HepG2 (cell line): ENCODE data around the gene TST. TPM values are rescaled to one million over a fixed set of nuclear protein-coding genes. Genes with fewer than 3 reads are reported as not detected.

ENCODE experiments used
- ATAC-seq: fragments of 200-7000 bp; cut with Tn5 transposase; 3 replicates; pipeline ENCODE4 v1.9.1; 2020; ENCODE audit warnings: mild to moderate bottlenecking, moderate library complexity
- BruUV-seq: library from RNA; stranded (reverse); fragments of 400-500 nt; replicated peaks from 2 replicates; lab custom pipeline; 2021; lab: Mats Ljungman, UMichigan
- CTCF ChIA-PET: fragments of 300-600 bp; formaldehyde crosslinking; extraction: SDS; loops from one replicate; lab custom pipeline; 2021; ENCODE audit warnings: low total read pairs, inconsistent platforms, low intra/inter-chr PET ratio; lab: Yijun Ruan, JAX
- POLR2A ChIA-PET: fragments of 350-600 bp; sonication (Branson Sonifier 250); formaldehyde crosslinking; loops from one replicate; lab custom pipeline; 2020; ENCODE audit warnings: antibody characterized with exemption, inconsistent platforms; lab: Yijun Ruan, JAX
- DNase-seq: peaks from one replicate; pipeline ENCODE4 v3.0.0-alpha.2; 2015; ENCODE audit warnings: low spot score
- FAIRE-seq: peaks from 3 replicates; lab custom pipeline; 2011; peaks lifted over from hg19 to GRCh38; lab: Jason Lieb, UNC
- H2AFZ ChIP-seq: one replicate; pipeline ENCODE4 v1.6.1; 2011; ENCODE audit warnings: low read length, inconsistent platforms
- H3K27ac ChIP-seq: fragments of 300-600 bp; 3 replicates; pipeline ENCODE4 v1.8.0; 2011; ENCODE audit warnings: mixed run types, mild to moderate bottlenecking, mixed read lengths, low read length, inconsistent platforms; ENCODE audit not compliant: insufficient read depth; ENCODE audit errors: extremely low read length
- H3K27me3 ChIP-seq, 2 experiments: fragments of 200-600 bp in 1 of 2; 2 replicates in 1 of 2; 3 replicates in 1 of 2; pipeline versions ENCODE4 v1.6.0 to v1.8.0; 2011; ENCODE audit warnings: low read length in 2 of 2, mild to moderate bottlenecking in 2 of 2, moderate library complexity in 2 of 2, inconsistent platforms in 1 of 2; ENCODE audit not compliant: insufficient read depth in 2 of 2, control insufficient read depth in 1 of 2
- H3K36me3 ChIP-seq, 2 experiments: fragments of 200-600 bp in 1 of 2; replicated peaks in 1 of 2; 2 replicates in 1 of 2; 3 replicates in 1 of 2; pipeline versions ENCODE4 v1.5.1 to v1.8.0; 2011; ENCODE audit warnings: low read length in 2 of 2, inconsistent platforms in 1 of 2; ENCODE audit not compliant: insufficient read depth in 2 of 2, control insufficient read depth in 1 of 2
- H3K4me1 ChIP-seq: 2 replicates; pipeline ENCODE4 v1.5.1; 2012; ENCODE audit warnings: low read length, inconsistent platforms; ENCODE audit not compliant: insufficient read depth
- H3K4me2 ChIP-seq: 2 replicates; pipeline ENCODE4 v1.6.0; 2011; ENCODE audit warnings: low read depth, low read length, inconsistent platforms
- H3K4me3 ChIP-seq, 3 experiments: fragments of 200-600 bp in 1 of 3; sonication (generic), shearing (Covaris generic) in 1 of 3; replicated peaks in 1 of 3; 2 replicates each; pipeline ENCODE4 v1.5.1; 2011 to 2016; ENCODE audit warnings: low read length in 3 of 3, inconsistent platforms in 2 of 3, low read depth in 2 of 3, mild to moderate bottlenecking in 2 of 3, control low read depth in 1 of 3, mixed read lengths in 1 of 3; ENCODE audit not compliant: insufficient read depth in 1 of 3
- H3K79me2 ChIP-seq: one replicate; pipeline ENCODE4 v1.6.1; 2011; ENCODE audit warnings: low read length, inconsistent platforms; ENCODE audit not compliant: insufficient read depth
- H3K9ac ChIP-seq: 2 replicates; pipeline ENCODE4 v1.6.0; 2011; ENCODE audit warnings: mild to moderate bottlenecking, low read depth, low read length, inconsistent platforms; ENCODE audit not compliant: insufficient read depth
- H3K9me3 ChIP-seq: 2 replicates; pipeline ENCODE4 v1.5.1; 2012; ENCODE audit warnings: mild to moderate bottlenecking, low read length
- H4K20me1 ChIP-seq: 2 replicates; pipeline ENCODE4 v1.6.0; 2011; ENCODE audit warnings: inconsistent platforms, mild to moderate bottlenecking, low read length, moderate library complexity; ENCODE audit not compliant: insufficient read depth
- DNMT1 ChIP-seq: sonication (generic); formaldehyde crosslinking; IDR thresholded peaks from 2 replicates; pipeline ENCODE4 v1.5.1; 2020; ENCODE audit warnings: mild to moderate bottlenecking, missing genetic modification reagents
- HIVEP1 ChIP-seq: sonication (generic); formaldehyde crosslinking; IDR thresholded peaks from 2 replicates; pipeline ENCODE4 v1.4.0; 2020; ENCODE audit warnings: mild to moderate bottlenecking, missing genetic modification reagents
- KAT7 ChIP-seq: IDR thresholded peaks from 2 replicates; pipeline ENCODE4 v1.6.1; 2018; ENCODE audit warnings: borderline replicate concordance, missing compliant biosample characterization
- MIXL1 ChIP-seq: IDR thresholded peaks from 2 replicates; pipeline ENCODE4 v1.6.1; 2016
- PAWR ChIP-seq: sonication (generic); formaldehyde crosslinking; IDR thresholded peaks from 2 replicates; pipeline ENCODE4 v1.4.0; 2020; ENCODE audit warnings: missing genetic modification reagents, mild to moderate bottlenecking, borderline replicate concordance
- POLR2G ChIP-seq: fragments of 200-400 bp; formaldehyde crosslinking; IDR thresholded peaks from 2 replicates; pipeline ENCODE4 v1.6.1; 2018; ENCODE audit warnings: mild to moderate bottlenecking, low read depth, low read length, moderate library complexity
- RBFOX2 ChIP-seq: fragments of 200-400 bp; formaldehyde crosslinking; IDR thresholded peaks from 2 replicates; pipeline ENCODE4 v1.6.1; 2017; ENCODE audit warnings: low read depth, mild to moderate bottlenecking, low read length
- SOX13 ChIP-seq, 3 experiments: fragments of 450-650 bp in 1 of 3; sonication (generic) in 1 of 3; formaldehyde crosslinking in 1 of 3; IDR thresholded peaks in 2 of 3; conservative IDR thresholded peaks in 1 of 3; 2 replicates each; pipeline versions ENCODE4 v1.5.0 to v1.6.1; 2016 to 2020; ENCODE audit warnings: antibody characterized with exemption in 1 of 3, mild to moderate bottlenecking in 1 of 3, missing compliant biosample characterization in 1 of 3, missing genetic modification reagents in 1 of 3, moderate library complexity in 1 of 3
- U2AF2 ChIP-seq: fragments of 200-400 bp; formaldehyde crosslinking; IDR thresholded peaks from 2 replicates; pipeline ENCODE4 v1.6.1; 2017; ENCODE audit warnings: low read depth, mild to moderate bottlenecking, low read length
- ZNF224 ChIP-seq: sonication (generic); formaldehyde crosslinking; IDR thresholded peaks from 2 replicates; pipeline ENCODE4 v1.5.0; 2020; ENCODE audit warnings: mild to moderate bottlenecking, missing genetic modification reagents
- ZNF614 ChIP-seq: IDR thresholded peaks from 2 replicates; pipeline ENCODE4 v1.6.1; 2018; ENCODE audit warnings: missing biosample characterization, missing genetic modification reagents, inconsistent platforms, borderline replicate concordance
- ZNF816 ChIP-seq: sonication (generic); formaldehyde crosslinking; IDR thresholded peaks from 2 replicates; pipeline ENCODE4 v1.8.0; 2022; ENCODE audit warnings: missing genetic modification reagents, mild to moderate bottlenecking, borderline replicate concordance
- ZNF83 ChIP-seq: sonication (generic); formaldehyde crosslinking; IDR thresholded peaks from 2 replicates; pipeline ENCODE4 v1.4.0; 2020; ENCODE audit warnings: missing genetic modification reagents, mild to moderate bottlenecking, borderline replicate concordance
- whole genome bisulfite sequencing: methylation state at CpG from one replicate; pipeline ENCODE4 v1.1.6; 2017; ENCODE audit warnings: low lambda C conversion rate; 5-methylcytosine and 5-hydroxymethylcytosine counted together
- in situ Hi-C: cut with HindIII; loops from 2 replicates; pipeline ENCODE4 v1.10.0; 2017; ENCODE audit warnings: low pct_unique_long_range_greater_than_20kb; ENCODE audit not compliant: extremely low pct_ligation_motif_present
- intact Hi-C: fragments of 100-400 bp; cut with micrococcal nuclease; formaldehyde crosslinking; loops from one replicate; pipeline ENCODE4 v1.10.0; 2022; ENCODE audit not compliant: unreplicated experiment
- polyA plus RNA-seq, 8 experiments: library from polyadenylated mRNA; depleted of rRNA in 3 of 8; stranded (reverse) in 7 of 8; unstranded in 1 of 8; fragments of >200 nt; fragmentation: Illumina TruSeq in 4 of 8; extraction: Trizol in 4 of 8; gene quantifications; 2 replicates each; pipeline versions ENCODE4 v1.2.1 to v1.2.3, GENCODE V29; 2011 to 2016; ENCODE audit warnings: low read depth in 4 of 8, missing spikeins in 1 of 8, mixed read lengths in 1 of 8; ENCODE audit not compliant: insufficient read depth in 1 of 8
- total RNA-seq, 5 experiments: library from RNA; depleted of rRNA; stranded (reverse); fragments of >200 nt; fragmentation: Illumina TruSeq; extraction: Trizol; gene quantifications; 2 replicates each; pipeline ENCODE4 v1.2.3, GENCODE V29; 2016; ENCODE audit warnings: low read depth in 1 of 5
- TF ChIP-seq, protein P1 (sequence below): sonication (generic); formaldehyde crosslinking; IDR thresholded peaks from 2 replicates; pipeline ENCODE4 v1.5.1; 2020; ENCODE audit warnings: missing genetic modification reagents, mild to moderate bottlenecking, borderline replicate concordance
- TF ChIP-seq, protein P2 (sequence below): sonication (generic); formaldehyde crosslinking; conservative IDR thresholded peaks from 2 replicates; pipeline ENCODE4 v1.4.0; 2020; ENCODE audit warnings: missing genetic modification reagents
- TF ChIP-seq, protein P3 (sequence below): sonication (generic); formaldehyde crosslinking; IDR thresholded peaks from 2 replicates; pipeline ENCODE4 v1.9.0; 2021; ENCODE audit warnings: missing genetic modification reagents, borderline replicate concordance

Gene TST
- total and polyA plus RNA-seq, 2 of the 13 experiments (the other 11 are each of a cell fraction or from before 2014, with no cell fraction given) = 44.6 to 63.6 TPM

DNA sequence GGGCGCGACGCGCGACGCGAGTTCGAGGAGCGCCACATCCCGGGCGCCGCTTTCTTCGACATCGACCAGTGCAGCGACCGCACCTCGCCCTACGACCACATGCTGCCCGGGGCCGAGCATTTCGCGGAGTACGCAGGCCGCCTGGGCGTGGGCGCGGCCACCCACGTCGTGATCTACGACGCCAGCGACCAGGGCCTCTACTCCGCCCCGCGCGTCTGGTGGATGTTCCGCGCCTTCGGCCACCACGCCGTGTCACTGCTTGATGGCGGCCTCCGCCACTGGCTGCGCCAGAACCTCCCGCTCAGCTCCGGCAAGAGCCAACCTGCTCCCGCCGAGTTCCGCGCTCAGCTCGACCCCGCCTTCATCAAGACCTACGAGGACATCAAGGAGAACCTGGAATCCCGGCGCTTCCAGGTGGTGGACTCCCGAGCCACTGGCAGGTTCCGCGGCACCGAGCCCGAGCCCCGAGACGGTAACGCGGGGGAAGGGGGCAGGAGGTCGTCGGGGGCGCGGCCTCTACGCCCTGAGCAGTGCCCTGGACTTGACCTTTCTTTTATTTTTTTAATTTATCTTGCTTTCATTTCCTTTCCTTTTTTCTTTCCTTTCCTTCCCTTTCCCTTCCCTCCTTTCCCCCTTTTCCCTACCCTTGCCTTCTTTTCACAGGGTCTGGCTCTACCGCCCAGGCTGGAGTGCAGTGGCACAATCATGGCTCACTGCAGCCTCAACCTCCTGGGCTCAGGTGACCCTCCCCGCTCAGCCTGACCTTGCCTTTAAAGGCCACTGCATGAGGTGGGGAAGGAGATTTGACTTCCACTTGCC is 5.3 kb upstream of the TST start:
- ATAC-seq = no peak
- H3K9ac ChIP-seq = peak overlapping the region; percentile 24; the same call in 1 of the 2 replicates
- CTCF ChIA-PET = no interaction called here
- TF ChIP-seq HIVEP1 (CRISPR knock-in tag) (no peak), ZNF224 (CRISPR knock-in tag) (no peak), POLR2G (no peak), DNMT1 (0 out of 2 replicates have a peak, but pooled peaks have one; percentile 75), U2AF2 (0 out of 2 replicates have a peak, but pooled peaks have one; percentile 65), MIXL1 (no peak), RBFOX2 (peak; percentile 82), ZNF816 (no peak), KAT7 (CRISPR knock-in tag) (no peak), PAWR (no peak), SOX13 (IDR thresholded peaks at IDR 0.05) (no peak), SOX13 (CRISPR knock-in tag; conservative IDR thresholded peaks at IDR 0.05 in 1 of 2, IDR thresholded peaks at IDR 0.05 in 1 of 2) (no peak), ZNF83 (CRISPR knock-in tag) (no peak), ZNF614 (CRISPR knock-in tag) (no peak)
- TF ChIP-seq, protein P1, sequence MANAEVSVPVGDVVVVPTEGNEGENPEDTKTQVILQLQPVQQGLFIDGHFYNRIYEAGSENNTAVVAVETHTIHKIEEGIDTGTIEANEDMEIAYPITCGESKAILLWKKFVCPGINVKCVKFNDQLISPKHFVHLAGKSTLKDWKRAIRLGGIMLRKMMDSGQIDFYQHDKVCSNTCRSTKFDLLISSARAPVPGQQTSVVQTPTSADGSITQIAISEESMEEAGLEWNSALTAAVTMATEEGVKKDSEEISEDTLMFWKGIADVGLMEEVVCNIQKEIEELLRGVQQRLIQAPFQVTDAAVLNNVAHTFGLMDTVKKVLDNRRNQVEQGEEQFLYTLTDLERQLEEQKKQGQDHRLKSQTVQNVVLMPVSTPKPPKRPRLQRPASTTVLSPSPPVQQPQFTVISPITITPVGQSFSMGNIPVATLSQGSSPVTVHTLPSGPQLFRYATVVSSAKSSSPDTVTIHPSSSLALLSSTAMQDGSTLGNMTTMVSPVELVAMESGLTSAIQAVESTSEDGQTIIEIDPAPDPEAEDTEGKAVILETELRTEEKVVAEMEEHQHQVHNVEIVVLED = no peak
- TF ChIP-seq, protein P2, sequence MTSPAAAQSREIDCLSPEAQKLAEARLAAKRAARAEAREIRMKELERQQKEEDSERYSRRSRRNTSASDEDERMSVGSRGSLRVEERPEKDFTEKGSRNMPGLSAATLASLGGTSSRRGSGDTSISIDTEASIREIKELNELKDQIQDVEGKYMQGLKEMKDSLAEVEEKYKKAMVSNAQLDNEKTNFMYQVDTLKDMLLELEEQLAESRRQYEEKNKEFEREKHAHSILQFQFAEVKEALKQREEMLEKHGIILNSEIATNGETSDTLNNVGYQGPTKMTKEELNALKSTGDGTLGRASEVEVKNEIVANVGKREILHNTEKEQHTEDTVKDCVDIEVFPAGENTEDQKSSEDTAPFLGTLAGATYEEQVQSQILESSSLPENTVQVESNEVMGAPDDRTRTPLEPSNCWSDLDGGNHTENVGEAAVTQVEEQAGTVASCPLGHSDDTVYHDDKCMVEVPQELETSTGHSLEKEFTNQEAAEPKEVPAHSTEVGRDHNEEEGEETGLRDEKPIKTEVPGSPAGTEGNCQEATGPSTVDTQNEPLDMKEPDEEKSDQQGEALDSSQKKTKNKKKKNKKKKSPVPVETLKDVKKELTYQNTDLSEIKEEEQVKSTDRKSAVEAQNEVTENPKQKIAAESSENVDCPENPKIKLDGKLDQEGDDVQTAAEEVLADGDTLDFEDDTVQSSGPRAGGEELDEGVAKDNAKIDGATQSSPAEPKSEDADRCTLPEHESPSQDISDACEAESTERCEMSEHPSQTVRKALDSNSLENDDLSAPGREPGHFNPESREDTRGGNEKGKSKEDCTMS (CRISPR knock-in tag) = no peak
- TF ChIP-seq, protein P3, sequence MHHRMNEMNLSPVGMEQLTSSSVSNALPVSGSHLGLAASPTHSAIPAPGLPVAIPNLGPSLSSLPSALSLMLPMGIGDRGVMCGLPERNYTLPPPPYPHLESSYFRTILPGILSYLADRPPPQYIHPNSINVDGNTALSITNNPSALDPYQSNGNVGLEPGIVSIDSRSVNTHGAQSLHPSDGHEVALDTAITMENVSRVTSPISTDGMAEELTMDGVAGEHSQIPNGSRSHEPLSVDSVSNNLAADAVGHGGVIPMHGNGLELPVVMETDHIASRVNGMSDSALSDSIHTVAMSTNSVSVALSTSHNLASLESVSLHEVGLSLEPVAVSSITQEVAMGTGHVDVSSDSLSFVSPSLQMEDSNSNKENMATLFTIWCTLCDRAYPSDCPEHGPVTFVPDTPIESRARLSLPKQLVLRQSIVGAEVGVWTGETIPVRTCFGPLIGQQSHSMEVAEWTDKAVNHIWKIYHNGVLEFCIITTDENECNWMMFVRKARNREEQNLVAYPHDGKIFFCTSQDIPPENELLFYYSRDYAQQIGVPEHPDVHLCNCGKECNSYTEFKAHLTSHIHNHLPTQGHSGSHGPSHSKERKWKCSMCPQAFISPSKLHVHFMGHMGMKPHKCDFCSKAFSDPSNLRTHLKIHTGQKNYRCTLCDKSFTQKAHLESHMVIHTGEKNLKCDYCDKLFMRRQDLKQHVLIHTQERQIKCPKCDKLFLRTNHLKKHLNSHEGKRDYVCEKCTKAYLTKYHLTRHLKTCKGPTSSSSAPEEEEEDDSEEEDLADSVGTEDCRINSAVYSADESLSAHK = no peak

More for the DNA sequence above, 5.3 kb upstream of the TST start:
- Histone ChIP-seq H4K20me1 (no peaks in the 10 kb centered on the region), H3K27me3 (no peaks in the 10 kb centered on the region; a peak in 1 of 5 replicates), H2AFZ (no peak overlapping the region), H3K36me3 (peaks cover 13 to 39% of the 10 kb centered on the region in 2 experiments), H3K4me1 (peaks cover 89% of the 10 kb centered on the region), H3K4me3 (peak overlapping the region in 1 of 3 experiments; percentile 10; a peak in 1 of 6 replicates), H3K4me2 (peak overlapping the region; percentile 20; the same call in 1 of the 2 replicates), H3K27ac (peak overlapping the region; percentile 64), H3K9me3 (no peaks in the 10 kb centered on the region), H3K79me2 (peaks cover 50% of the 10 kb centered on the region)
- no peak for DNase-seq
- no peak for FAIRE-seq
- intact Hi-C loops = loop anchor here (5.0 kb wide), 1 partner anchor 37 kb away; no protein-coding TSS in a partner anchor
- BruUV-seq = no TSS peak
- WGBS = 97% methylated on average over 71 of the region's 71 CpGs
- in situ Hi-C loops = no loop called here
- POLR2A ChIA-PET = interaction anchor here (1.0 to 13.3 kb wide), 6 partner anchors 6 to 27 kb away, joined by 3 to 383 read pairs (median 24); partner anchors contain the start of genes KCTD17, MPST and TST
